GM10248 (cell line): ENCODE measurements around the gene GFRA3.
A peak's percentile ranks its signal among the peaks of the same experiment; 100 is the strongest.

ENCODE experiments used
- CTCF ChIA-PET: fragments of 300-600 bp; sonication (Branson Sonifier 250); formaldehyde crosslinking; extraction: SDS; loops from one replicate; lab custom pipeline; 2021; ENCODE audit warnings: antibody characterized with exemption; lab: Yijun Ruan, JAX
- POLR2A ChIA-PET: fragments of 350-650 bp; sonication (Branson Sonifier 250); formaldehyde crosslinking; extraction: SDS; loops from one replicate; lab custom pipeline; 2020; ENCODE audit warnings: antibody characterized with exemption; lab: Yijun Ruan, JAX
- DNase-seq: peaks from one replicate; pipeline ENCODE4 v3.0.0; 2012; ENCODE audit errors: extremely low spot score
- CTCF ChIP-seq: IDR thresholded peaks from 2 replicates; pipeline ENCODE4 v1.5.1; 2012; ENCODE audit warnings: mild to moderate bottlenecking, low read depth; ENCODE audit errors: extremely low read depth, missing control alignments, control extremely low read depth

Gene GFRA3

GRCh38 chr5:138216799-138217198 is 57.6 kb downstream of the GFRA3 start:
- CTCF ChIA-PET: interaction anchor here (1.4 to 9.8 kb wide), 3 partner anchors 8 to 25 kb away, joined by 3 to 61 read pairs (median 6); no protein-coding TSS in a partner anchor
- no peak for DNase-seq
- no peak for TF ChIP-seq CTCF
- POLR2A ChIA-PET: no interaction called here

GRCh38 chr5:138213161-138214029 is 61.0 kb downstream of the GFRA3 start, which contains the start of gene CDC23:
TSS of gene CDC23 (minus strand) at chr5:138213323. CDS start at chr5:138213312, 11 bp downstream.
- ChIA-PET CTCF (interaction anchor here (1.5 to 3.3 kb wide), 7 partner anchors 10 to 237 kb away, joined by 3 to 16 read pairs (median 5); partner anchors contain the start of genes KDM3B and KIF20A), POLR2A (interaction anchor here (1.0 kb wide), 1 partner anchor 27 kb away, joined by 4 read pairs; no protein-coding TSS in a partner anchor)
- no peak for TF ChIP-seq CTCF
- peak; percentile 98 for DNase-seq

GRCh38 chr5:138212828-138213160 is 61.6 kb downstream of the GFRA3 start:
- peak; percentile 31 for DNase-seq
- CTCF ChIA-PET: interaction anchor here (1.5 to 3.3 kb wide), 8 partner anchors 11 to 237 kb away, joined by 3 to 16 read pairs (median 5); partner anchors contain the start of genes KDM3B and KIF20A
- POLR2A ChIA-PET: interaction anchor here (1.0 kb wide), 1 partner anchor 27 kb away, joined by 4 read pairs; no protein-coding TSS in a partner anchor
- TF ChIP-seq CTCF: no peak

- ChIA-PET CTCF (interaction anchor here (1.4 kb wide), 1 partner anchor 141 kb away, joined by 3 read pairs; the partner anchor contains the start of gene KDM3B), POLR2A (no interaction called here)
- TF ChIP-seq CTCF: no peak
- no peak for DNase-seq
Observed at GRCh38 chr5:138210985-138211384, 63.4 kb downstream of the GFRA3 start.
